ENCODE measurements around the gene NPS.

- TF ChIP-seq CTCF (IDR thresholded peaks at IDR 0.05) (peak in 2 of 3 experiments; percentile 36 to 71), POLR2A (IDR thresholded peaks at IDR 0.05) (no peak)
Observed at GRCh38 chr10:127563718-127564553, 14.8 kb downstream of the NPS start.

Measured in testis (tissue), 2 donors.